GM12892 (cell line): ENCODE results near the gene NRP1.

Experiments used
- POLR2A ChIP-seq: IDR thresholded peaks from 2 replicates; pipeline ENCODE4 v1.6.1; 2011; ENCODE audit warnings: low read depth, low read length, control low read depth
- POLR2AphosphoS5 ChIP-seq: IDR thresholded peaks from 2 replicates; pipeline ENCODE4 v1.6.1; 2011; ENCODE audit warnings: low read depth, low read length, control low read depth
- TAF1 ChIP-seq: IDR thresholded peaks from 2 replicates; pipeline ENCODE4 v1.6.1; 2011; ENCODE audit warnings: low read depth, mild to moderate bottlenecking, control low read depth, low read length, borderline replicate concordance

DNA sequence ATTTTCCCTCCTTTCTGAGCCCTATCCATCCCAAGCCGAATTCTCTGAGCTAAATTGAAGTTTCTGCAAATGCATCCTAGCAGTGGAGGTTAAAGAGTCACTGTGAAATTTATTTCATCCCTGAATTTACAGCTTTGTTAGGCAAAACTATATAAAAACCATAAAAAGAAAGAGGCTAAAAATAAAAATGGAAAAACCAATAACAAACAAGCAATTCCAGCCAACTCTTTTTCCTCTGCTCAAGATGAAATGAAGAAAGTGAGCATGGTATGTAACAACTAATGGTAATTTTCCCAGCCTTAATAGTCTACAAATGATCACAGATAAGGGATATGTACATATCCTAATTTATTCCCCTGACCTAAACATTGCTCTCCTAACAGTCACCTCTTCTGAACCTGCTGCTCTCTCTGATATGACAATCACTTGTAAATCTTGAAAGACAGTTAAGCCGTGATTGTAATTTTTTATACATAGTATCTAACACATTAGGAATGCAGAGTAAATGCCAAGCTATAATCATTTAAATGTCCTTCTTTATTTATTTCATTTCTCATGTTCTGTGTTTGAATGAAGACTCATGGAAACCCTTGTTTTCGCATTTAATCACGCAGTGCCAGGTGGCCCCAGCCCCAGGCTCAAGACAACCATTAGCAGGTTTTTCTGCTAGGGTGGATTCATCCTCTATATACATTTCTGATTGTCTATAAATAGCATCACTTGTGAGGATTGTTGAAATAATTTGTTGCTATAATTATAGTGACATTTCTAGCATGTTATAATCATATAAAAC, 48.6 kb upstream of the NRP1 start:
- no peak for TF ChIP-seq POLR2AphosphoS5
- TF ChIP-seq TAF1: no peak
- TF ChIP-seq POLR2A: no peak
